Keratinocyte (primary cell): Measurements from ENCODE around the gene STRN3. TPM values are rescaled to one million over a fixed set of nuclear protein-coding genes. Genes with fewer than 3 reads are reported as not detected.

Experiments
- DNase-seq: peaks from one replicate; pipeline ENCODE4 v3.0.0-alpha.2; 2011; ENCODE audit warnings: low read depth, missing footprints, low spot score
- FAIRE-seq: peaks from 2 replicates; lab custom pipeline; 2011; peaks lifted over from hg19 to GRCh38; lab: Jason Lieb, UNC
- H2AFZ ChIP-seq: 2 replicates; pipeline ENCODE4 v1.6.0; 2012; ENCODE audit warnings: low read length, control low read depth, inconsistent platforms; ENCODE audit not compliant: control insufficient read depth
- H3K27ac ChIP-seq: 2 replicates; pipeline ENCODE4 v1.5.1; 2011; ENCODE audit warnings: low read length; ENCODE audit not compliant: control insufficient read depth, insufficient read depth
- H3K27me3 ChIP-seq: 3 replicates; pipeline ENCODE4 v1.6.0; 2011; ENCODE audit warnings: low read length; ENCODE audit not compliant: control insufficient read depth, insufficient read depth; ENCODE audit errors: extremely low read depth
- H3K36me3 ChIP-seq, 2 experiments: 2 replicates in 1 of 2; 3 replicates in 1 of 2; pipeline ENCODE4 v1.5.1; 2011; ENCODE audit warnings: low read length in 2 of 2, mild to moderate bottlenecking in 1 of 2; ENCODE audit not compliant: control insufficient read depth in 2 of 2, insufficient read depth in 2 of 2; ENCODE audit errors: extremely low read depth in 1 of 2
- H3K4me1 ChIP-seq: 3 replicates; pipeline ENCODE4 v1.5.1; 2011; ENCODE audit warnings: low read length; ENCODE audit not compliant: control insufficient read depth, insufficient read depth; ENCODE audit errors: extremely low read depth
- H3K4me2 ChIP-seq: 3 replicates; pipeline ENCODE4 v1.6.0; 2011; ENCODE audit warnings: low read depth, low read length; ENCODE audit not compliant: control insufficient read depth, insufficient read depth; ENCODE audit errors: extremely low read depth
- H3K4me3 ChIP-seq, 3 experiments: fragments of 200-600 bp in 1 of 3; sonication (generic) in 1 of 3; 2 replicates in 2 of 3; 3 replicates in 1 of 3; pipeline ENCODE4 v1.5.1; 2011 to 2016; ENCODE audit warnings: low read length in 3 of 3, mild to moderate bottlenecking in 3 of 3, control low read depth in 2 of 3, inconsistent platforms in 1 of 3, low read depth in 1 of 3, mixed read lengths in 1 of 3, mixed run types in 1 of 3, moderate library complexity in 1 of 3; ENCODE audit not compliant: control insufficient read depth in 2 of 3, insufficient read depth in 2 of 3; ENCODE audit errors: extremely low read depth in 1 of 3
- H3K79me2 ChIP-seq: 2 replicates; pipeline ENCODE4 v1.6.0; 2012; ENCODE audit warnings: low read length; ENCODE audit not compliant: control insufficient read depth, insufficient read depth
- H3K9ac ChIP-seq: 3 replicates; pipeline ENCODE4 v1.6.0; 2011; ENCODE audit warnings: low read length; ENCODE audit not compliant: control insufficient read depth, insufficient read depth; ENCODE audit errors: extremely low read depth
- H3K9me1 ChIP-seq: 3 replicates; pipeline ENCODE4 v1.6.0; 2011; ENCODE audit warnings: low read length; ENCODE audit not compliant: control insufficient read depth, insufficient read depth; ENCODE audit errors: extremely low read depth
- H3K9me3 ChIP-seq: 2 replicates; pipeline ENCODE4 v1.5.1; 2012; ENCODE audit warnings: low read depth, low read length; ENCODE audit not compliant: control insufficient read depth
- H4K20me1 ChIP-seq: 3 replicates; pipeline ENCODE4 v1.6.0; 2011; ENCODE audit warnings: low read length; ENCODE audit not compliant: control insufficient read depth, insufficient read depth; ENCODE audit errors: extremely low read depth
- CTCF ChIP-seq, 3 experiments: IDR thresholded peaks in 1 of 3; conservative IDR thresholded peaks in 1 of 3; optimal IDR thresholded peaks in 1 of 3; 2 replicates in 2 of 3; 3 replicates in 1 of 3; pipeline versions ENCODE3 to v1.5.1; 2011; ENCODE audit warnings: low read length in 3 of 3, mild to moderate bottlenecking in 3 of 3, moderate library complexity in 2 of 3, control low read depth in 1 of 3, inconsistent platforms in 1 of 3; ENCODE audit not compliant: insufficient read depth in 2 of 3; ENCODE audit errors: extremely low read depth in 1 of 3
- EZH2 ChIP-seq: IDR thresholded peaks from one replicate; pipeline ENCODE4 v1.6.1; 2012; ENCODE audit warnings: inconsistent platforms, mild to moderate bottlenecking, low read length, moderate library complexity
- dilution Hi-C: fragments of 300-500 bp; cut with MboI; formaldehyde crosslinking; loops from one replicate; pipeline ENCODE4 v1.7.0; 2020; ENCODE audit warnings: low sequenced_read_pairs; ENCODE audit not compliant: extremely low pct_ligation_motif_present
- polyA plus RNA-seq, 5 experiments: library from polyadenylated mRNA; depleted of rRNA in 3 of 5; stranded (reverse) in 3 of 5; stranded (forward) in 1 of 5; unstranded in 1 of 5; fragments of >200 nt; gene quantifications; 1 replicate in 1 of 5; 2 replicates in 3 of 5; 3 replicates in 1 of 5; pipeline versions ENCODE4 v1.2.1 to v1.2.3, GENCODE V29; 2011 to 2012; ENCODE audit warnings: missing spikeins in 2 of 5, low read depth in 1 of 5, low replicate concordance in 1 of 5

The STRN3 gene
- polyA plus RNA-seq, 1 donor (not counting 4 experiments of a cell fraction or from before 2014, with no cell fraction given): 38.1 TPM

- dilution Hi-C loops: no loop called here
- Histone ChIP-seq H3K4me1 (no peaks in the 10 kb centered on the region), H4K20me1 (no peaks in the 10 kb centered on the region), H3K36me3 (peaks cover 4 to 15% of the 10 kb centered on the region in 2 experiments), H3K4me3 (no peak overlapping the region), H3K9me1 (no peaks in the 10 kb centered on the region), H3K79me2 (no peaks in the 10 kb centered on the region), H3K27ac (no peak overlapping the region), H3K9ac (no peak overlapping the region), H3K4me2 (no peak overlapping the region), H3K9me3 (no peaks in the 10 kb centered on the region), H3K27me3 (no peaks in the 10 kb centered on the region), H2AFZ (no peak overlapping the region)
- DNase-seq (no peak), FAIRE-seq (no peak)
- TF ChIP-seq CTCF (optimal IDR thresholded peaks at IDR 0.05 in 1 of 3, IDR thresholded peaks at IDR 0.05 in 1 of 3, conservative IDR thresholded peaks at IDR 0.05 in 1 of 3; ENCODE audit: extremely low read depth in 1 of 3, insufficient read depth in 2 of 3, low read length in 3 of 3) (no peak), EZH2 (no peak)
These were observed 129.7 kb downstream of the STRN3 start for GRCh38 chr14:30896435-30896834.

GRCh38 chr14:30894923-30895515 is 131.2 kb downstream of the STRN3 start:
- no peaks in the 10 kb centered on the region for H3K79me2 ChIP-seq
- no peaks in the 10 kb centered on the region for H3K9me1 ChIP-seq
- FAIRE-seq (no peak), DNase-seq (no peak)
- no peak overlapping the region for H3K4me3 ChIP-seq
- no peaks in the 10 kb centered on the region for H4K20me1 ChIP-seq
- no peak overlapping the region for H3K4me2 ChIP-seq
- H3K27ac ChIP-seq: no peak overlapping the region
- H3K9ac ChIP-seq: no peak overlapping the region
- dilution Hi-C loops: no loop called here
- no peaks in the 10 kb centered on the region for H3K9me3 ChIP-seq
- H3K27me3 ChIP-seq: no peaks in the 10 kb centered on the region
- H3K36me3 ChIP-seq: peaks cover 4 to 15% of the 10 kb centered on the region in 2 experiments
- no peak overlapping the region for H2AFZ ChIP-seq
- no peaks in the 10 kb centered on the region for H3K4me1 ChIP-seq
- TF ChIP-seq EZH2 (no peak), CTCF (optimal IDR thresholded peaks at IDR 0.05 in 1 of 3, IDR thresholded peaks at IDR 0.05 in 1 of 3, conservative IDR thresholded peaks at IDR 0.05 in 1 of 3; ENCODE audit: extremely low read depth in 1 of 3, insufficient read depth in 2 of 3, low read length in 3 of 3) (no peak)
